OCI-LY7 (cell line): ENCODE data around the gene PARM1. TPM values are rescaled to one million over a fixed set of nuclear protein-coding genes. Genes with fewer than 3 reads are reported as not detected.
"Not testable (repeated sequence)": the region's sequence is repeated elsewhere in the genome, so short reads cannot be mapped to it uniquely, and the experiment has no call there.

Experiments
- BruUV-seq: library from RNA; stranded (reverse); fragments of 400-500 nt; replicated peaks from 2 replicates; lab custom pipeline; 2021; lab: Mats Ljungman, UMichigan
- CTCF ChIA-PET: fragments of 300-600 bp; sonication (Branson Sonifier 250); formaldehyde crosslinking; loops from one replicate; lab custom pipeline; 2022; ENCODE audit warnings: antibody characterized with exemption; ENCODE audit not compliant: unreplicated experiment; lab: Charles Lee
- POLR2A ChIA-PET: fragments of 300-600 bp; sonication (Branson Sonifier 250); formaldehyde crosslinking; loops from one replicate; lab custom pipeline; 2022; ENCODE audit warnings: antibody characterized with exemption; lab: Charles Lee
- DNase-seq: peaks from one replicate; pipeline ENCODE4 v3.0.0-alpha.2; 2015; ENCODE audit warnings: low spot score
- H2AFZ ChIP-seq: fragments of 200-600 bp; sonication (generic), shearing (Covaris generic); 2 replicates; pipeline ENCODE4 v1.6.1; 2014; ENCODE audit warnings: mild to moderate bottlenecking, antibody characterized with exemption, low read length, moderate library complexity
- H3K27ac ChIP-seq: fragments of 200-600 bp; sonication (generic); 2 replicates; pipeline ENCODE4 v1.5.1; 2014; ENCODE audit warnings: mixed run types, low read depth, mild to moderate bottlenecking, moderate library complexity, low read length, inconsistent platforms; ENCODE audit not compliant: poor library complexity, severe bottlenecking
- H3K36me3 ChIP-seq: fragments of 200-600 bp; sonication (generic); 2 replicates; pipeline ENCODE4 v1.6.1; 2014; ENCODE audit warnings: mild to moderate bottlenecking, antibody characterized with exemption, low read length, moderate library complexity, mixed read lengths; ENCODE audit not compliant: insufficient read depth
- H3K4me1 ChIP-seq: fragments of 200-600 bp; sonication (generic); 2 replicates; pipeline ENCODE4 v1.5.1; 2014; ENCODE audit warnings: mild to moderate bottlenecking, low read length; ENCODE audit not compliant: insufficient read depth, poor library complexity, severe bottlenecking
- H3K4me2 ChIP-seq: fragments of 200-600 bp; sonication (generic); 2 replicates; pipeline ENCODE4 v1.6.1; 2014; ENCODE audit warnings: mild to moderate bottlenecking, low read length
- H3K4me3 ChIP-seq: fragments of 200-600 bp; sonication (generic); 2 replicates; pipeline ENCODE4 v1.5.1; 2014; ENCODE audit warnings: mild to moderate bottlenecking, low read depth, low read length; ENCODE audit not compliant: poor library complexity, severe bottlenecking
- H3K79me2 ChIP-seq: fragments of 200-600 bp; sonication (generic); 2 replicates; pipeline ENCODE4 v1.6.1; 2016; ENCODE audit warnings: low read depth, mild to moderate bottlenecking, low read length, moderate library complexity, mixed read lengths; ENCODE audit not compliant: insufficient read depth
- H3K9me2 ChIP-seq: fragments of 200-600 bp; sonication (generic); 2 replicates; pipeline ENCODE4 v1.6.1; 2016; ENCODE audit warnings: mild to moderate bottlenecking, low read length, mixed read lengths; ENCODE audit not compliant: insufficient read depth
- H3K9me3 ChIP-seq: fragments of 200-600 bp; sonication (generic); 2 replicates; pipeline ENCODE4 v1.6.1; 2014; ENCODE audit warnings: mild to moderate bottlenecking, mixed run types, low read length, mixed read lengths
- H4K20me1 ChIP-seq: fragments of 200-600 bp; sonication (generic); 2 replicates; pipeline ENCODE4 v1.6.1; 2014; ENCODE audit warnings: mild to moderate bottlenecking, antibody characterized with exemption, low read length, moderate library complexity, mixed read lengths; ENCODE audit not compliant: insufficient read depth
- CTCF ChIP-seq: fragments of 200-600 bp; sonication (generic); conservative IDR thresholded peaks from 2 replicates; pipeline ENCODE4 v1.5.1; 2014; ENCODE audit warnings: mild to moderate bottlenecking, antibody characterized with exemption, low read length, moderate library complexity, mixed read lengths
- EZH2phosphoT487 ChIP-seq: fragments of 200-600 bp; sonication (generic); IDR thresholded peaks from 2 replicates; pipeline ENCODE4 v1.6.1; 2018; ENCODE audit warnings: low read depth, borderline replicate concordance, mild to moderate bottlenecking, mixed run types, antibody characterized with exemption, low read length, moderate library complexity, mixed read lengths
- intact Hi-C: fragments of 100-400 bp; cut with micrococcal nuclease; formaldehyde crosslinking; loops from one replicate; pipeline ENCODE4 v1.10.0; 2022; ENCODE audit not compliant: unreplicated experiment
- total RNA-seq, 2 experiments: library from RNA; depleted of rRNA in 1 of 2; stranded (reverse); fragments of >200 nt in 1 of 2; shearing (Covaris generic) in 1 of 2; gene quantifications; 2 replicates each; pipeline ENCODE4 v1.2.3, GENCODE V29; 2014 to 2022

The PARM1 gene
- total RNA-seq, 2 experiments from 2014 or later = not detected

GRCh38 chr4:74983253-74983635 is 50.3 kb downstream of the PARM1 start:
- CTCF ChIA-PET = no interaction called here
- Histone ChIP-seq H3K9me3 (no peaks in the 10 kb centered on the region), H2AFZ (no peak overlapping the region)

DNA sequence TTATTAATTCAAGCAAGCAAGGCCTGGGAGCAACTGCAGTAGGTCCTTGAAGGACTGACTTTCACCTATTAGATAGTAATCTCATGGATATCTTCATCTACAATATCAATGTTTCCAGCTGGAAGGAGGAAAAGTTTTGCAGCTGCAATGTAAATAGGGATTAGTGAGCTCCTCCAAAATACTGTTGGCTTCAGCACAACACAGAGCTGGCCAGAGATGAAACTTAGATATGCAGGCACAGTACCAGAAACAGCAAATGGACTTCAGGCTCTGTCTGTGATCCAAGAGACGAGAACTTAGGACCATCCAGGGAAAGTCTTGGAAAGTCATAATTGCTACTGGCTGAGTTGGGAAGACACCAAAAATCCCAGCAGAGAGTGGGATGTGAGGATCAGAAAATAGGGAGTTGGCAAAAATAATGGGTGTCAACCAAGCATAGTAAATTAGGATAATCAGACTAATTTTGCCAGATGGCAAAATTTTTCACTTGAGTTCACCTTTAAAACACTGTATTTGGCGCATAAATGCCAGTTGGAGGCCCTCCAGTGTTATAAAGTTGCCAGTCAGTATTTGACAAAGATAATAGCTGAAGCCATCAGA is 57.5 kb downstream of the PARM1 start:
- DNase-seq = no peak
- Histone ChIP-seq H3K4me1 (no peaks in the 10 kb centered on the region), H2AFZ (no peak overlapping the region), H3K9me3 (no peaks in the 10 kb centered on the region), H4K20me1 (no peaks in the 10 kb centered on the region), H3K4me2 (no peak overlapping the region), H3K79me2 (no peaks in the 10 kb centered on the region), H3K36me3 (no peaks in the 10 kb centered on the region), H3K4me3 (no peak overlapping the region), H3K27ac (no peak overlapping the region), H3K9me2 (no peaks in the 10 kb centered on the region)
- TF ChIP-seq CTCF (no peak), EZH2phosphoT487 (no peak)
- BruUV-seq = no TSS peak
- POLR2A ChIA-PET = interaction anchor here (1.3 kb wide), 1 partner anchor 19 kb away, joined by 4 read pairs; no protein-coding TSS in a partner anchor
- CTCF ChIA-PET = no interaction called here
- intact Hi-C loops = no loop called here

More at GRCh38 chr4:74983253-74983635, 50.3 kb downstream of the PARM1 start:
- TF ChIP-seq EZH2phosphoT487 = no peak
- no peak for TF ChIP-seq CTCF
- POLR2A ChIA-PET = interaction anchor here (0.6 kb wide), 1 partner anchor 1728 kb away, joined by 4 read pairs; no protein-coding TSS in a partner anchor
- Histone ChIP-seq H3K27ac (no peak overlapping the region), H3K9me2 (no peaks in the 10 kb centered on the region), H4K20me1 (no peaks in the 10 kb centered on the region), H3K4me3 (no peak overlapping the region), H3K4me1 (no peaks in the 10 kb centered on the region), H3K36me3 (no peaks in the 10 kb centered on the region), H3K4me2 (no peak overlapping the region), H3K79me2 (no peaks in the 10 kb centered on the region)
- no peak for DNase-seq
- intact Hi-C loops = no loop called here
- no TSS peak for BruUV-seq

- H3K9me3 ChIP-seq, H3K4me3 ChIP-seq, H3K4me1 ChIP-seq, DNase-seq, intact Hi-C loops, H4K20me1 ChIP-seq, H3K9me2 ChIP-seq, H3K36me3 ChIP-seq, CTCF ChIA-PET, H3K4me2 ChIP-seq, BruUV-seq, H2AFZ ChIP-seq, H3K79me2 ChIP-seq, POLR2A ChIA-PET, H3K27ac ChIP-seq: not testable (repeated sequence)
Measured at GRCh38 chr4:74994436-74994835, 61.5 kb downstream of the PARM1 start.
